Spleen (tissue), 11 donors: Measurements from ENCODE around the gene CGRRF1. TPM values are rescaled to one million over a fixed set of nuclear protein-coding genes. Genes with fewer than 3 reads are reported as not detected.

ENCODE experiments used
- DNase-seq: peaks from one replicate; pipeline ENCODE4 v3.0.0-alpha.2; 2020
- H3K27ac ChIP-seq, 8 donors: fragments of 200-600 bp; sonication (generic) in 7 of 8; 1 replicate in 4 of 8; 2 replicates in 4 of 8; pipeline versions ENCODE4 v1.5.0 to v1.8.0; 2016 to 2021; ENCODE audit warnings: inconsistent platforms in 4 of 8, mild to moderate bottlenecking in 4 of 8, moderate library complexity in 1 of 8
- H3K27me3 ChIP-seq, 7 donors: fragments of 200-600 bp; sonication (generic) in 6 of 7; replicated peaks in 1 of 7; 1 replicate in 4 of 7; 2 replicates in 3 of 7; pipeline versions ENCODE4 v1.5.0 to v1.8.0; 2016 to 2021; ENCODE audit warnings: inconsistent platforms in 3 of 7, mild to moderate bottlenecking in 1 of 7
- H3K36me3 ChIP-seq, 6 donors: fragments of 200-600 bp; sonication (generic) in 5 of 6; 1 replicate in 4 of 6; 2 replicates in 2 of 6; pipeline versions ENCODE4 v1.5.0 to v1.8.0; 2016 to 2021; ENCODE audit warnings: inconsistent platforms in 2 of 6
- H3K4me1 ChIP-seq, 6 donors: fragments of 200-600 bp; sonication (generic) in 5 of 6; 1 replicate in 3 of 6; 2 replicates in 3 of 6; pipeline versions ENCODE4 v1.5.0 to v1.8.0; 2016 to 2021; ENCODE audit warnings: inconsistent platforms in 3 of 6
- H3K4me3 ChIP-seq, 8 donors: fragments of 200-600 bp; sonication (generic) in 7 of 8; 1 replicate in 4 of 8; 2 replicates in 4 of 8; pipeline versions ENCODE4 v1.5.0 to v1.8.0; 2016 to 2021; ENCODE audit warnings: inconsistent platforms in 4 of 8, mild to moderate bottlenecking in 4 of 8, moderate library complexity in 2 of 8
- H3K9me3 ChIP-seq, 8 donors: fragments of 200-600 bp; sonication (generic) in 7 of 8; 1 replicate in 4 of 8; 2 replicates in 4 of 8; pipeline versions ENCODE4 v1.5.0 to v1.8.0; 2016 to 2021; ENCODE audit warnings: inconsistent platforms in 4 of 8
- POLR2A ChIP-seq, 3 donors: fragments of 450-650 bp; IDR thresholded peaks; one replicate each; pipeline ENCODE4 v1.5.1; 2017; ENCODE audit warnings: antibody characterized with exemption in 3 of 3, mild to moderate bottlenecking in 1 of 3
- POLR2AphosphoS5 ChIP-seq, 3 donors: sonication (generic); formaldehyde crosslinking; IDR thresholded peaks; one replicate each; pipeline ENCODE4 v1.5.1; 2017; ENCODE audit warnings: antibody characterized with exemption in 3 of 3
- WGBS, 5 donors: extraction: QIAGEN DNeasy Blood & Tissue Kit in 3 of 5; methylation state at CpG; one replicate each; pipeline versions ENCODE4 v1.1.5 to v1.1.7; 2013 to 2018; 5-methylcytosine and 5-hydroxymethylcytosine counted together
- intact Hi-C: fragments of 100-400 bp; cut with DNase I; formaldehyde crosslinking; loops from one replicate; pipeline ENCODE4 v1.15.0; 2023; ENCODE audit warnings: low total_unique reads
- polyA plus RNA-seq, 3 donors: library from polyadenylated mRNA; stranded (reverse); fragments of 200-250 nt; gene quantifications; one replicate each; pipeline ENCODE4 v1.2.1, GENCODE V29; 2013
- total RNA-seq, 7 donors: library from RNA; depleted of rRNA in 3 of 7; stranded (reverse); fragments of >200 nt in 3 of 7; fragmentation: NEBNext Ultra II Directional in 4 of 7; extraction: Animal tissue kit (Norgen Biotek cat#: 25700) in 4 of 7; gene quantifications; one replicate each; pipeline versions ENCODE4 v1.1.0 to v1.2.1, GENCODE V29; 2016 to 2021
- TF ChIP-seq, protein P1 (sequence below), 11 experiments: fragments of 200-600 bp in 7 of 11; fragments of 450-650 bp in 4 of 11; sonication (generic) in 4 of 11; IDR thresholded peaks in 8 of 11; conservative IDR thresholded peaks in 3 of 11; 1 replicate in 7 of 11; 2 replicates in 4 of 11; pipeline versions ENCODE4 v1.4.0 to v1.8.0; 2016 to 2021; ENCODE audit warnings: antibody characterized with exemption in 11 of 11, inconsistent platforms in 4 of 11, mild to moderate bottlenecking in 1 of 11
- donor health status: healthy with polysubstance abuse.
- donor health status: DM: no; HTN: no; CAD: no; lungs with moderate emphysema.
- donor health status: DM: no; HTN: no; CAD: no.
- donor health status: Bipolar disorder and iron deficiency.
- donor health status: healthy.
- donor health status: DM: no; HTN: no; CAD: no.
- donor health status: DM: yes; HTN: yes; CAD: no.

CGRRF1 gene
- total and polyA plus RNA-seq, 10 donors = 11.3 to 19.8 (median 17.3) TPM

DNA sequence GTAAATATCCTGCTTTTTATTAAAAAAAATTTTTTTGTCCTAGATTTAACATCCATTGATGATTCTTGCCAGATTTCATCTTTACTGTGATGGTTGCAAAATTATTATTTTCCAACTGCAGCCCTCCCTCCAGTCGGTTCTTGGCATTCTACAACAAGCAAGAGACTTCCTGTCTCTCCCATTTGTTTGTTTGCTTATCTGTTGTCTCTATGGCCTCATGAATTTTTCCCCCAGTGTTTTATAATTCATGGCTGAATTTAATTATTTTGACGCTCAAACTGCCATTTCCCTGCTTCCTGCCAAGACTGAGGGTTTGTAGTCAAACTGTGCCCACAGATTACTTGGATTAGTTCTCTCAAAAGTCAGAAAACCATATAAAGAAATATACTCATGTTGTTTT lies 25.9 kb downstream of the CGRRF1 start:
- no peak overlapping the region for H3K4me3 ChIP-seq
- no peak for DNase-seq
- WGBS, 5 donors = 54 to 70% (median 65%) methylated on average over 2 of the region's 2 CpGs
- TF ChIP-seq, protein P1, sequence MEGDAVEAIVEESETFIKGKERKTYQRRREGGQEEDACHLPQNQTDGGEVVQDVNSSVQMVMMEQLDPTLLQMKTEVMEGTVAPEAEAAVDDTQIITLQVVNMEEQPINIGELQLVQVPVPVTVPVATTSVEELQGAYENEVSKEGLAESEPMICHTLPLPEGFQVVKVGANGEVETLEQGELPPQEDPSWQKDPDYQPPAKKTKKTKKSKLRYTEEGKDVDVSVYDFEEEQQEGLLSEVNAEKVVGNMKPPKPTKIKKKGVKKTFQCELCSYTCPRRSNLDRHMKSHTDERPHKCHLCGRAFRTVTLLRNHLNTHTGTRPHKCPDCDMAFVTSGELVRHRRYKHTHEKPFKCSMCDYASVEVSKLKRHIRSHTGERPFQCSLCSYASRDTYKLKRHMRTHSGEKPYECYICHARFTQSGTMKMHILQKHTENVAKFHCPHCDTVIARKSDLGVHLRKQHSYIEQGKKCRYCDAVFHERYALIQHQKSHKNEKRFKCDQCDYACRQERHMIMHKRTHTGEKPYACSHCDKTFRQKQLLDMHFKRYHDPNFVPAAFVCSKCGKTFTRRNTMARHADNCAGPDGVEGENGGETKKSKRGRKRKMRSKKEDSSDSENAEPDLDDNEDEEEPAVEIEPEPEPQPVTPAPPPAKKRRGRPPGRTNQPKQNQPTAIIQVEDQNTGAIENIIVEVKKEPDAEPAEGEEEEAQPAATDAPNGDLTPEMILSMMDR (IDR thresholded peaks at IDR 0.05 in 8 of 11, conservative IDR thresholded peaks at IDR 0.05 in 3 of 11) = no peak
- TF ChIP-seq POLR2AphosphoS5 (IDR thresholded peaks at IDR 0.05) = no peak
- peaks cover 0 to 57% (median 18%) of the 10 kb centered on the region in 6 donors for H3K36me3 ChIP-seq
- peak overlapping the region in 1 of 8 donors; percentile 20 for H3K27ac ChIP-seq
- H3K4me1 ChIP-seq = peaks cover 0 to 5% (median 0%) of the 10 kb centered on the region in 6 donors
- H3K9me3 ChIP-seq = no peaks in the 10 kb centered on the region
- H3K27me3 ChIP-seq = no peaks in the 10 kb centered on the region
- intact Hi-C loops = no loop called here

DNA sequence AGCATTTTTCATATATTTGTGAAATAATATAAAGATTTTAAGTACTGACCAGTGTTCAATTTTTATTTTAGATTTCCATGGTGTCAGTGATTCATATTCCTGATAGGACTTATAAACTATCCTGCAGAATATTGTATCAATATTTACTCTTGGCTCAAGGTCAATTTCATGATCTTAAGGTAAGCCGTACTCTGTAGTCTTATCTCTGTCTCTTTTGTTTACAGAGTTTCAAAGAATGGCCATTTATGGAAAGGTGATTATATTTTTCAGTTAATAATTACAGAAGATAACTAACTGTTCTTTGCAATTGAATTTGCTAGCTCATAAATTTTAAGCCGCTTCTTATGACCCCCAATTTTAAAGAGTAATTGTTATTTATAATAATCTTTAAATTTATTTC lies 27.9 kb downstream of the CGRRF1 start:
- intact Hi-C loops = no loop called here
- 95 to 98% (median 95%) methylated on average over 2 of the region's 2 CpGs for WGBS, 5 donors
- no peaks in the 10 kb centered on the region for H3K4me1 ChIP-seq
- no peak overlapping the region for H3K27ac ChIP-seq
- no peaks in the 10 kb centered on the region for H3K9me3 ChIP-seq
- TF ChIP-seq POLR2A (IDR thresholded peaks at IDR 0.05) (no peak), POLR2AphosphoS5 (IDR thresholded peaks at IDR 0.05) (no peak)
- TF ChIP-seq, protein P1 (IDR thresholded peaks at IDR 0.05 in 8 of 11, conservative IDR thresholded peaks at IDR 0.05 in 3 of 11) = no peak
- no peaks in the 10 kb centered on the region for H3K27me3 ChIP-seq
- no peak overlapping the region for H3K4me3 ChIP-seq
- peaks cover 0 to 56% (median 20%) of the 10 kb centered on the region in 6 donors for H3K36me3 ChIP-seq
- no peak for DNase-seq

DNA sequence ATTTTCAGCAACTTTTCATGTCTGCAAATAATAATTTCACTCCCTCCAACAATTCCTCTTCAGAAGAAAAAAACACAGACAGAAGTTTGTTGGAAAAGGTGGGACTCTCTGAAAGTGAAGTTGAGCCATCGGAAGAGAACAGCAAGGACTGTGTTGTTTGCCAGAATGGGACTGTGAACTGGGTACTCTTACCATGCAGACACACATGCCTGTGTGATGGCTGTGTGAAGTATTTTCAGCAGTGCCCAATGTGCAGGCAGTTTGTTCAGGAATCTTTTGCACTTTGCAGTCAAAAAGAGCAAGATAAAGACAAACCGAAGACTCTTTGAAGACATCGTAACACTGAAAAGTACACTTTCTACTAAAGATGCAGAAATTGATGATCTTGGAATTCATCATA lies 28.3 kb downstream of the CGRRF1 start:
- intact Hi-C loops = no loop called here
- WGBS, 5 donors = 96 to 99% (median 98%) methylated on average over 3 of the region's 3 CpGs
- Histone ChIP-seq H3K36me3 (peaks cover 0 to 56% (median 20%) of the 10 kb centered on the region in 6 donors), H3K27ac (no peak overlapping the region), H3K4me3 (no peak overlapping the region), H3K4me1 (no peaks in the 10 kb centered on the region), H3K9me3 (no peaks in the 10 kb centered on the region), H3K27me3 (no peaks in the 10 kb centered on the region)
- DNase-seq = no peak
- no peak for TF ChIP-seq POLR2A (IDR thresholded peaks at IDR 0.05)
- TF ChIP-seq, protein P1 (IDR thresholded peaks at IDR 0.05 in 8 of 11, conservative IDR thresholded peaks at IDR 0.05 in 3 of 11) = no peak
- no peak for TF ChIP-seq POLR2AphosphoS5 (IDR thresholded peaks at IDR 0.05)

DNA sequence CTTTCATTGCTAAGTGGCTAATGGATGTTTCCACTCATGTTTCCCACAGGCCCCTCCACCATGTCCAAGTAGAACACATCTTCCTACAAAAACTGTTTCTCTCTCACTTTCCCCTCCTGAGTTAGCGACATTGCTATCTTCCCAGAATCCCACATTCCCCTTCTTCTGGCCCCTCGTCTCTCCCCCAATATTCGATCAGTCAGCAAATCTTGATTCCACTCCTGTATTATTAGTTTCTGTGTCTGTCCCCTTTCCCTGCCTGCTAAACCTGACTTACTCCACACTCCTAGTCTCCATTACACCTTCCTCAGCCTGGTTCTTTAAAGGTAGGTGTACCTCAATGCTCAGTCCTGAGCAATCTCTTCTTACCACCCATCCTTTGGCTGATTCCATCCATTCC lies 37.9 kb downstream of the CGRRF1 start:
- WGBS, 5 donors = 94 to 97% (median 94%) methylated on average over 3 of the region's 3 CpGs
- Histone ChIP-seq H3K4me3 (no peak overlapping the region), H3K36me3 (no peaks in the 10 kb centered on the region), H3K27me3 (no peaks in the 10 kb centered on the region), H3K4me1 (no peaks in the 10 kb centered on the region), H3K27ac (no peak overlapping the region), H3K9me3 (no peaks in the 10 kb centered on the region)
- TF ChIP-seq, protein P1 (IDR thresholded peaks at IDR 0.05 in 8 of 11, conservative IDR thresholded peaks at IDR 0.05 in 3 of 11) = no peak
- no peak for TF ChIP-seq POLR2AphosphoS5 (IDR thresholded peaks at IDR 0.05)
- TF ChIP-seq POLR2A (IDR thresholded peaks at IDR 0.05) = no peak
- no peak for DNase-seq
- intact Hi-C loops = no loop called here
